SH-SY5Y (cell line): ENCODE results near the gene MS4A14.

ENCODE experiments used
- GATA2 ChIP-seq: IDR thresholded peaks from 2 replicates; pipeline ENCODE4 v1.6.1; 2011; ENCODE audit warnings: mild to moderate bottlenecking, low read depth, low read length
- GATA3 ChIP-seq: IDR thresholded peaks from 2 replicates; pipeline ENCODE4 v1.6.1; 2011; ENCODE audit warnings: low read depth, mild to moderate bottlenecking, low read length, moderate library complexity

Gene MS4A14

GRCh38 chr11:60396382-60396781 is at the start of gene MS4A14:
MS4A14 (plus strand) TSS chr11:60396459; CDS start chr11:60396579, 120 bp downstream.
- no peak for TF ChIP-seq GATA2
- TF ChIP-seq GATA3: no peak

- no peak for TF ChIP-seq GATA3
- no peak for TF ChIP-seq GATA2
Measured at GRCh38 chr11:60347084-60347797, 49.0 kb upstream of the MS4A14 start.

GRCh38 chr11:60348116-60348515 is 48.1 kb upstream of the MS4A14 start:
- TF ChIP-seq GATA2 (no peak), GATA3 (no peak)

GRCh38 chr11:60349990-60350389 is 46.3 kb upstream of the MS4A14 start:
- TF ChIP-seq GATA3 (no peak), GATA2 (no peak)

GRCh38 chr11:60357771-60358170 is 38.5 kb upstream of the MS4A14 start:
- TF ChIP-seq GATA2: no peak
- TF ChIP-seq GATA3: no peak

- TF ChIP-seq GATA3 (no peak), GATA2 (no peak)
Measured at GRCh38 chr11:60360621-60361020, 35.6 kb upstream of the MS4A14 start.

- TF ChIP-seq GATA2 (no peak), GATA3 (no peak)
Measured at GRCh38 chr11:60362241-60362640, 34.0 kb upstream of the MS4A14 start.

- no peak for TF ChIP-seq GATA2
- no peak for TF ChIP-seq GATA3
Measured at GRCh38 chr11:60363542-60364470, 32.5 kb upstream of the MS4A14 start.

GRCh38 chr11:60367009-60367408 is 29.2 kb upstream of the MS4A14 start:
- TF ChIP-seq GATA2: no peak
- no peak for TF ChIP-seq GATA3

- no peak for TF ChIP-seq GATA3
- no peak for TF ChIP-seq GATA2
Measured at GRCh38 chr11:60367896-60368295, 28.4 kb upstream of the MS4A14 start.

GRCh38 chr11:60370252-60370810 is 25.9 kb upstream of the MS4A14 start:
- TF ChIP-seq GATA2: no peak
- no peak for TF ChIP-seq GATA3

- TF ChIP-seq GATA3: no peak
Measured at GRCh38 chr11:60370811-60371298, 25.4 kb upstream of the MS4A14 start.

- no peak for TF ChIP-seq GATA2
- TF ChIP-seq GATA3: no peak
Measured at GRCh38 chr11:60371386-60371785, 24.9 kb upstream of the MS4A14 start.

GRCh38 chr11:60371854-60372253 is 24.4 kb upstream of the MS4A14 start:
- no peak for TF ChIP-seq GATA3
- no peak for TF ChIP-seq GATA2

GRCh38 chr11:60372767-60373166 is 23.5 kb upstream of the MS4A14 start:
- TF ChIP-seq GATA2: no peak
- TF ChIP-seq GATA3: no peak
